ENCODE data around the gene CRTAP. TPM values are rescaled to one million over a fixed set of nuclear protein-coding genes. Genes with fewer than 3 reads are reported as not detected.
"Not testable (repeated sequence)": the region's sequence is repeated elsewhere in the genome, so short reads cannot be mapped to it uniquely, and the experiment has no call there.

Gene CRTAP
- total and polyA plus RNA-seq, 10 donors, result 37.9 to 156 (median 96.5) TPM

- 90 to 100% (median 92%) methylated on average over 3 of the region's 3 CpGs for WGBS, 5 donors
- Histone ChIP-seq H3K4me1 (peaks cover 0 to 9% (median 0%) of the 10 kb centered on the region in 6 donors), H3K9me3 (no peaks in the 10 kb centered on the region), H3K27me3 (replicated peaks in 1 of 7) (no peaks in the 10 kb centered on the region), H3K4me3 (no peak overlapping the region), H3K36me3 (no peaks in the 10 kb centered on the region), H3K27ac (no peak overlapping the region)
- no peak for DNase-seq
- intact Hi-C loops (cut with DNase I; ENCODE audit: low total_unique reads), result no loop called here
- TF ChIP-seq POLR2A (IDR thresholded peaks at IDR 0.05), result no peak
- no peak for TF ChIP-seq POLR2AphosphoS5 (IDR thresholded peaks at IDR 0.05)
- TF ChIP-seq CTCF (IDR thresholded peaks at IDR 0.05 in 8 of 11, conservative IDR thresholded peaks at IDR 0.05 in 3 of 11), result no peak
Measured at GRCh38 chr3:33104803-33105202, 9.0 kb upstream of the CRTAP start.

GRCh38 chr3:33105341-33105948 lies 8.4 kb upstream of the CRTAP start:
- no peaks in the 10 kb centered on the region for H3K27me3 ChIP-seq (replicated peaks in 1 of 7)
- intact Hi-C loops (cut with DNase I; ENCODE audit: low total_unique reads), result no loop called here

GRCh38 chr3:33106854-33107253 lies 7.0 kb upstream of the CRTAP start:
- intact Hi-C loops (cut with DNase I; ENCODE audit: low total_unique reads), result not testable (repeated sequence)
- WGBS, 5 donors, result 69 to 81% (median 72%) methylated on average over 2 of the region's 2 CpGs

More at GRCh38 chr3:33105341-33105948, 8.4 kb upstream of the CRTAP start:
- DNase-seq, result no peak
- Histone ChIP-seq H3K27ac (no peak overlapping the region), H3K4me1 (peaks cover 0 to 9% (median 0%) of the 10 kb centered on the region in 6 donors), H3K36me3 (no peaks in the 10 kb centered on the region), H3K4me3 (no peak overlapping the region), H3K9me3 (no peaks in the 10 kb centered on the region)
- TF ChIP-seq CTCF (IDR thresholded peaks at IDR 0.05 in 8 of 11, conservative IDR thresholded peaks at IDR 0.05 in 3 of 11) (no peak), POLR2A (IDR thresholded peaks at IDR 0.05) (no peak), POLR2AphosphoS5 (IDR thresholded peaks at IDR 0.05) (no peak)
- WGBS, 5 donors, result 42 to 59% (median 49%) methylated on average over 3 of the region's 3 CpGs

GRCh38 chr3:33111581-33111980 lies 2.2 kb upstream of the CRTAP start:
- 66 to 82% (median 74%) methylated on average over 8 of the region's 8 CpGs for WGBS, 5 donors
- intact Hi-C loops (cut with DNase I; ENCODE audit: low total_unique reads), result no loop called here

More at GRCh38 chr3:33106854-33107253, 7.0 kb upstream of the CRTAP start:
- H3K36me3 ChIP-seq; H3K27me3 ChIP-seq (replicated peaks in 1 of 7); H3K9me3 ChIP-seq; H3K4me3 ChIP-seq; H3K27ac ChIP-seq; DNase-seq: not testable (repeated sequence)
- peaks cover 0 to 22% (median 11%) of the 10 kb centered on the region in 6 donors for H3K4me1 ChIP-seq

More at GRCh38 chr3:33111581-33111980, 2.2 kb upstream of the CRTAP start:
- Histone ChIP-seq H3K9me3 (no peaks in the 10 kb centered on the region), H3K27ac (peak overlapping the region in 1 of 8 donors; percentile 6), H3K36me3 (no peaks in the 10 kb centered on the region), H3K4me1 (peaks cover 14 to 58% (median 40%) of the 10 kb centered on the region in 6 donors), H3K27me3 (replicated peaks in 1 of 7) (no peaks in the 10 kb centered on the region), H3K4me3 (peak overlapping the region in 1 of 8 donors; percentile 17)
- DNase-seq, result no peak
- TF ChIP-seq POLR2A (IDR thresholded peaks at IDR 0.05) (no peak), CTCF (IDR thresholded peaks at IDR 0.05 in 8 of 11, conservative IDR thresholded peaks at IDR 0.05 in 3 of 11) (no peak)
